Stromal cell of bone marrow (primary cell): Measurements from ENCODE around the gene UBASH3A.

Experiments used
- DNase-seq: peaks from one replicate; pipeline ENCODE4 v3.0.0-alpha.2; 2012; ENCODE audit warnings: low read depth

Gene UBASH3A

GRCh38 chr21:42491328-42491727, 87.6 kb downstream of the UBASH3A start:
- DNase-seq, result no peak

GRCh38 chr21:42492201-42492600, 88.5 kb downstream of the UBASH3A start:
- DNase-seq, result no peak

- DNase-seq, result no peak
Measured at GRCh38 chr21:42493109-42494060, 89.7 kb downstream of the UBASH3A start.

GRCh38 chr21:42495027-42495426, 91.3 kb downstream of the UBASH3A start:
- no peak for DNase-seq

GRCh38 chr21:42495765-42496119, 92.0 kb downstream of the UBASH3A start:
- no peak for DNase-seq

GRCh38 chr21:42496120-42496838, 92.6 kb downstream of the UBASH3A start, which contains the start of gene RSPH1:
Gene RSPH1 (minus strand): TSS chr21:42496224. CDS start chr21:42496186, 38 bp downstream.
- peak; percentile 98 for DNase-seq

- DNase-seq, result no peak
Measured at GRCh38 chr21:42496839-42497202, 93.1 kb downstream of the UBASH3A start.
